Measurements from ENCODE around the gene KCNK1.

DNA sequence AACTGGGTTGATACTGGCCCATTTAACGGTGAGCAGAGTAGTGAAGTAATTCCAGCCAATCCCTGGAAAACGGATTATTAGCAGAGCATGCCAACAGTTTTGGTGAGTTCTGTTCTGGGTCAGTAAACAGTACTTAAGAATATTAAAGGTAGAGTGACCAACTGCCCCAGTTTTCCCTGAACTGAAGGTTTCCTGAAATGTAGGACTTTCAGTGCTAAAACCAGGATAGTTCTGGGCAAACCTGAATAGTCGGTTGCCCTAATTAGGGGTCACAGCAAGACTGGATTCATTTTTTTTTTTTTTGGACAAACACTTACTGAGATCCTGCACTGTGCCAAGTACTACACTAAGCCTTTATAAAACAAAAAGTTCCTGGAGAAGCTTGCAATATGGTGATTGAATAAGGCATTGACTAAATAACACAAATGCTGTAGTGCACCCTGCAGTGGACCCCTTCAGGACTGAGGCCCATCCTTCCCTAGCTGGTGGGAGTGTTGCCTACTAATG lies 75.9 kb downstream of the KCNK1 start:
- TF ChIP-seq, protein P1, sequence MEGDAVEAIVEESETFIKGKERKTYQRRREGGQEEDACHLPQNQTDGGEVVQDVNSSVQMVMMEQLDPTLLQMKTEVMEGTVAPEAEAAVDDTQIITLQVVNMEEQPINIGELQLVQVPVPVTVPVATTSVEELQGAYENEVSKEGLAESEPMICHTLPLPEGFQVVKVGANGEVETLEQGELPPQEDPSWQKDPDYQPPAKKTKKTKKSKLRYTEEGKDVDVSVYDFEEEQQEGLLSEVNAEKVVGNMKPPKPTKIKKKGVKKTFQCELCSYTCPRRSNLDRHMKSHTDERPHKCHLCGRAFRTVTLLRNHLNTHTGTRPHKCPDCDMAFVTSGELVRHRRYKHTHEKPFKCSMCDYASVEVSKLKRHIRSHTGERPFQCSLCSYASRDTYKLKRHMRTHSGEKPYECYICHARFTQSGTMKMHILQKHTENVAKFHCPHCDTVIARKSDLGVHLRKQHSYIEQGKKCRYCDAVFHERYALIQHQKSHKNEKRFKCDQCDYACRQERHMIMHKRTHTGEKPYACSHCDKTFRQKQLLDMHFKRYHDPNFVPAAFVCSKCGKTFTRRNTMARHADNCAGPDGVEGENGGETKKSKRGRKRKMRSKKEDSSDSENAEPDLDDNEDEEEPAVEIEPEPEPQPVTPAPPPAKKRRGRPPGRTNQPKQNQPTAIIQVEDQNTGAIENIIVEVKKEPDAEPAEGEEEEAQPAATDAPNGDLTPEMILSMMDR (IDR thresholded peaks at IDR 0.05), result no peak
- no peak for TF ChIP-seq ZFX (IDR thresholded peaks at IDR 0.05; ENCODE audit: borderline replicate concordance)
